NCI-H2227 (cell line): ENCODE results near the gene HYPK.
"Not testable (repeated sequence)": the region's sequence is repeated elsewhere in the genome, so short reads cannot be mapped to it uniquely, and the experiment has no call there.

ENCODE experiments used
- DNase-seq: peaks from one replicate; lab custom pipeline; 2025; ENCODE audit not compliant: unreplicated experiment; lab: John Stamatoyannopoulos, UW

Gene HYPK

DNA sequence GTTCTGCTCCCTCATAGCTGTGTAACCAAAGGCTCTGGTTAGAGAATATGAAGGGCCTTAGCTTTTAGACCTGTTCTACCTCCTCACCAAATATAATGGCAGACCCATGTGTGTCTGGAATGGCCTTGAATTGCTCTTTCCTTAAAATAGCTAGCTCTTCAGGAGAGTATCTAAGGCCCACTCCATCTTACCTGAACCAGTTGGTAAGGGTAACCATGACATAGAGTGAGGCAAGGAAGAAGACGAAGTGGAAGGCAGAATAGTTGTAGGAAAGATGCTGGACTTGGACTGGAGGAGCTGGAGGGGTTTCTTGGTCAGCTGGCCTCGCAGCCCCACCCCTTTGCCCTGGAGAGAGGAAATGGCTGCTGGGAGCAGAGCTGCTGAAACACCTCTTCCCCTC is 5.2 kb upstream of the HYPK start:
- DNase-seq, result no peak

DNA sequence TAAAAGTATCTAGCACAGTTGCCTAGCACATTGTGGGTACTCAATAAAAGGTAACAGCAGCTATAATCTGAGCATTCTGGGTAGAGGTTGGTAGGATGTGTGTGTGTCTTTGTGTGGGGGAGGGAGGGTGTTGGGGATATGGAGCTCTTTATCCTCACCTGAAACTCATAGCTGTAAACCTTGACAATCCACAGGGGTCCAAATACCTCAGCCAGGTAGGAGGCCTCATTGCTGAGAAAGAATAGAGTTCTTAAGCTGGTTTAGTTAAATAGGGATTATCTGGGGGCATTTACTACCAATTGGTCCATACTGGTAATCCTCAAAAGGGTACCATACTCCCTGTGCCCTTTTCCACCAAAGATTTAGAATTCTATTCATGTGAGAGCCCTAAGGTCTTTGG is 4.4 kb upstream of the HYPK start:
- DNase-seq, result no peak

DNA sequence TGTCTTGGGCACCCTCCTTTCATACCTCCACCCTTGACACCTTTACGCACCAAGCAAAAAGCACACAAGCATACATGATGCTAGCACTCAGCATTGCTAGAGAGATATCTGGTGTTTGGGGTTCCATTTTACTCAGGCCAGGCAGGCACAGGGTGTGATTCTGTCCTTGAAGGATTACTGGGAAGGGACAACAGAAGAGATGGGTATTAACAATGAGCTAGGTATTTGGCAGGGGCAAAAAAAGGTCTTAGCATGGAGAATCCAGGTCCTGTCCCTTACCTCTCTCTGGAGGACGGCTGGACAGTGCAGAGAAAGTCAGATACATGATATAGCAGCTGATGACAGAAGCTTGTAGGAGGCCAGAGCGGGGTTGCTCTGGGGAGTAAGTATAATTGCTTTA is 3.8 kb upstream of the HYPK start:
- no peak for DNase-seq

DNA sequence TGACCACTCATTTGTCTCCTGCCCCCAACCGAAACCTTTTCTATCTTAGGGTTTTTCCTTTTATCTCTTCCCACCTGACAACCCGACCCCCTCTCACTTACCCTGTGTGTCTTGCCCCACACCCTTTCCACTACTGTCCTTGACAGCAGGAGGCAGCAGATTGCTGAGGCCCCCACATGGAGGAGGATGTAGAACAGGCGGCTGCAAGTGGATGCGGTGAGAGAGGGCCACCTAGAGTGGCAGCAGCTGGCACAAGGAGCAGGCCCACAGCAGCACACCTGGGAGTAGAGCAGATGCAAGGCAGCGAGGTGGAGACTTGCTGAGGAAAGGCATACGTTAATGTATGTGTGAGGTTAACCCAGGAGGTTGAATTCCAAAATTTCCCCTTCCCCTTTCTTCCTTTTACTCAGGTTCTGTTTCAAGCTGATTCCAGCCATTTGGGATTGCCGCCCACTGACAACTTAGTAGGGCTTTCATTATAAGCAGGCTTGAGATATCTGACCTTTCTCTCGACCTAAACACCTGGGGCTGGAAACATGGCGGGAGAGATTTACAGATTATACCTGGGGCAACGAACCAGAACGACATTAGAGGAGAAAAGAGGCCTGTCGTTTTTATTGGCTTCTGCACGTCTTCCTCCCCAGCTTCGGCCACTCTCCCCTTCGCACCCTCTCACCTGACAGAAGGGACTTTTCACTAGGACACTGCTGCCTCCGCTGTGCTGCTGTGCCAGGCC is 1.0 kb upstream of the HYPK start:
- DNase-seq, result no peak

DNA sequence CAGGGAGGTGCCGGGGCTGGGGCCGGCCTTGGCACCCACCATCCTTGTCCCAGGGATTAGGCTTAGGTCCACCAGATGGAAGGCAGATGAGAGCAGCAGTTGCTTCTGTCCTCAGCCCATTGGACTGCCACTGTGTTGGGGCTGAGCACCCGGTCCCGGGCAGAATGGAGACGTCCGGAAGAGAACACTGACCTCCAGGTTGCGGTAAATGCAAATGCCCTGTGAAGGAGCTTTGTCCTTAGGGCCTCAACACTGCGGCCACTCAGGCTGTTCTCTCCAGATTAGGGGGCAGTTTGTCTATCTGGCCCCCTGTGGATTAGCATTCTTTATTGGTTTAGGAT is 484 bp upstream of the HYPK start, which contains the start of gene SERINC4:
Gene SERINC4, minus strand, starts transcription at position 276 of the 341 bp plus-strand sequence. Its CDS starts 234 bp downstream, at position 42.
- no peak for DNase-seq

DNA sequence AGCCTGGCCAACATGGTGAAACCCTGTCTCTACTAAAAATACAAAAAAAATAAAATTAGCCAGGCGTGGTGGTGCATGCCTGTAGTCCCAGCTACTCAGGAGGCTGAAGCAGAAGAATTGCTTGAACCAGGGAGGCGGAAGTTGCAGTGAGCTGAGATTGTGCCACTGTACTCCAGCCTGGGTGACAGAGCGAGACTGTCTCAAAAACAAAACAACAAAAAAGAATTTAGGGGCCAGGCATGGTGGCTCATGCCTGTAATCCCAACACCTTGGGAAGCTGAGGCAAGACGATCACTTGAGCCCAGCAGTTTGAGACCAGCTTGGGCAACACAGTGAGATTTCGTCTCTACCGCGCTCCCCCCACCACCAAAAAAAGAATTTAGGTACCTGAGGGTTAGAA is 2.3 kb downstream of the HYPK start:
- not testable (repeated sequence) for DNase-seq

DNA sequence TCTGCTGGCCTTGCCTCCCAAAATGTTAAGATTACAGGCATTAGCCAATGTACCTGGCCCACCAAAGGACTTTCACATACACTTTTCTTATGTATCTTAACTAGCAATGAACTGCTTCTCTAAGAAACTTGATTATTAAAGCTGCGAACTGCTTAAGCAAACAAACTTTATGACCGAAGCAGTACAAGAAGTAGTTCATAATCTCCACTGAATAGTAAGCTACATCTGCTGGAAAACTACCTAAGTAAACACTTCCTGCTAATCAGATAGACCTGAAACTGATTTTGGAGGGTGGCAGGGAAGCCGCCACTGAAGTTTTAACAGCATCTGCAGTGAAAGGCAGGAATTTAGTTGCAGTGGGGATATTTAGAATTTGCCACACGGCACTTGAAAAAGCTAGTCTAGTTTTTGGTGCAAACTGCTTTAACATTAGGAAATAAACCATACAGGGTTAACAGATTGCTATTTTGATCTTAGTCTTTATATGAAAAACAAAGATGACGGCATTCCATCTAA is 8.1 kb downstream of the HYPK start:
- no peak for DNase-seq

DNA sequence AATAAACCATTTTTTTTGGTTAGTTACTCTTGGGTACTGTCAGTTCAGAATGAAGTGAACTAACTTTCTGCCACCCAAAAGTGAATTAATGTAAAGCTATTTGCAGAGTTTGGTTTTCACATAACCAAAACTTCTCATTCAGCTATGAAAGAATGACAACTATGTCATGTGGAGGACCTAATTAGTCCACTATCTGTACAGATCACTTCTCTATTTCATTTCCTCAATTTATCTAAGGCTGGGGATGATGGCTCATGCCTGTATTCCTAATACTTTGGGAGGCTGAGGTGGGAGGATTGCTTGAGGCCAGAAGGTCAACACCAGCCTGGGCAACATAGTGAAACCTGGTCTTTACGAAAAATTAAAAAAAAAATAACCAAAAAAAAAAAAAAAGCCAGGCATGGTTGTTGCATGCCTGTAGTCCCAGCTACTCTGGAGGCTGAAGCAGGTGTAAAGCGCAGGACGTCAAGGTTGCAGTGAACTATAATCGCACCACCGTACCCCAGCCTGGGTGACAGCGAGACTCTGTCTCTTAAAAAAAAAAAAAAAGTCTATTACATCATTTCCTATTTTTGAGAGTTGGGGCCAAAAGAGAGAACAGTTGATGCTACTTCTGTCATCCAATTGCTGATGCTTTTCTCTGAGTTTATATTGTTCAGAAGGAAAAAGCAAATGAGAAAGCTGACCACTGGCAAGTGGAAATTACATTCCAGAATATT is 8.7 kb downstream of the HYPK start:
- DNase-seq, result no peak

DNA sequence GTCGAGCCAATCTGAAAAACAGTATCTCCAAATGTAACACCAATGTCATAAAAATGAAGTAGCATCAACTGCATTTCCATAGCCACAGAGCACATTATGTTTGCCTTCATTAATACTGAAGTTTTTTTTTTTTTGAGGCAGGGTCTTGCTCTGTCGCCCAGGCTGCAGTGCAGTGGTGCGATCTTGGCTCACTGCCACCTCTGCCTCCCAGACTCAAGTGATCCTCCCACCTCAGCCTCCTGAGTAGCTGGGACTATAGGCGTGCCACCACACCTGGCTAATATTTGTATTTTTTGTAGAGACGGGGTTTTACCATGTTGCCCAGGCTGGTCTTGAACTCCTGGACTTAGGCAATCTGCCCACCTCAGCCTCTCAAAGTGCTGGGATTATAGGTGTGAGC is 14.7 kb downstream of the HYPK start:
- not testable (repeated sequence) for DNase-seq

DNA sequence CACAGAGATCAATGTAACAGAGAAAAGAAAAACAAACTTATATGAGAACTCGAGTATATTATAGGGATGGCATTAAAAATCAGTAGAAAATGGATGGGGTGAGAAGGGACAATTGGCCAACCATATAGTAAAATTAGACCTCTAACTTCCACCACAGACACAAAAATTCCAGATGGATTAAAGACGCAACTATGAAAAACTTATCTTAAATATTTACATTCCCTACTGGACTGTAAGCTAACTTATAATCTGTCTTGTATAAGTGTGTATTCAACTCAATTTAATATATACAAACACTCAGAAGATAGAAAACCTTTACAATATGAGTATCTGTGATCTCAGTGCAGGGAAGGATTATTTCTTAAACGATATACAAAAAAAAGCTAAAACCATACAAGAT is 21.1 kb downstream of the HYPK start:
- no peak for DNase-seq

DNA sequence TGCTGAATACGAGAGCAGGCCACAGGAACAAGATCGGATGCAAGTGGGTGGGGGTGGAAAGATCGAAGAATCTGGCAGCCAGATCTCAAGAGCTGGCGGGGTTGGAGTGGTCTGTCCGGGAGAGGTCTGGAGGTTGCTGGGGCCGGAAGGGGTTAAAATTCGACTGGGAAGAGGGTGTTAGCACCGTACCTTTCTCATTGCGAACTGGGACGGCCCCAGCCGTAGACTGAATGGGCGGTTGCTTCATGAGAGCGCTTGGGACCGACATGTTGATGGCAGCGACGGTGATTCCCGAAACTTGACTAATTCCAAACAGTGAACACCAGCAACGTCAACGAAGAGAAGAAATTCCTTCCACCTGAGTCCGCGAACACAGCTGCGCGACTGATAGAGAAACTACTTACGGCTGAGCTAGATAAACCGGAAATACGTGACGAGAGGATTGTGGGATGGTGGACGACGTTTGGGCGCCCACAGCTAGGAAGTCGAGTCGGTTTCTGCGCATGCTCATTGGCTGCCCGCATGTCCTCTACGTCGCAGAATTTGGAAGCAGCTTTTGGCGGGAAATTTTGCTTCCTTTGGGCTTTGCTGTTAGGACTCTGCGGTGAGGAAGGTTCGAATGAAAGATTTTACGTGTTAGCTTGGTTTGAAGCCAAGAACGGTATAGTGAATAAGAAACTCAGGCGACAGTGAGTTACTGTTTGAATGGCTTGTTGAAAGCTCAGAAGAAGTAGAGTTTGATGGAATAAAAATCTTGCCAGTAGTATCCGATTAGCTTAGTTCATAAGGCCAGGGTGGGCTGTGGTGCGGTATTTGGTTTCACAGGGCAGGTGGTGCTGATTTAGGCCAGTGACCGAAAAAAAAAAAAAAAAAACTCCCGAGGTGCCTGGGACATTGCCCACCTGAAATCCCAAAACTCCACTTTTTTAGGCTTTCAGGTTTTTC is 24.2 kb downstream of the HYPK start, which contains the start of gene MFAP1:
Gene MFAP1, minus strand, starts transcription at position 389 of the 945 bp plus-strand sequence. Its CDS starts 121 bp downstream, at position 268.
- peak; percentile 96 for DNase-seq

DNA sequence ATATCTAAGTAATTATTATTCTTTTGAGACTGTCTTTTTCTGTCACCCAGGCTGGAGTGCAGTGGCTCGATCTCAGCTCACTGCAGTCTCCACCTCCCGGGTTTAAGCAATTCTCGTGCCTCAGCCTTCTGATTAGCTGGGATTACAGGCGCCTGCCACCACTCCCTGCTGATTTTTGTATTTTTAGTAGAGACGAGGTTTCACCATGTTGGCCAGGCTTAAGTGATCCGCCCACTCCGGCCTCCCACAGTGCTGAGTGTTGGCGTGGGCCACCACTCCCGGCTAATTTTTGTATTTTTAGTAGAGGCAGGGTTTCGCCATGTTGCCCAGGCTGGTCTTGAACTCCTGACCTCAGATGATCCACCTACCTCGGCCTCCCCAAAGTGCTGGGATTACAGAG is 24.9 kb downstream of the HYPK start:
- not testable (repeated sequence) for DNase-seq

DNA sequence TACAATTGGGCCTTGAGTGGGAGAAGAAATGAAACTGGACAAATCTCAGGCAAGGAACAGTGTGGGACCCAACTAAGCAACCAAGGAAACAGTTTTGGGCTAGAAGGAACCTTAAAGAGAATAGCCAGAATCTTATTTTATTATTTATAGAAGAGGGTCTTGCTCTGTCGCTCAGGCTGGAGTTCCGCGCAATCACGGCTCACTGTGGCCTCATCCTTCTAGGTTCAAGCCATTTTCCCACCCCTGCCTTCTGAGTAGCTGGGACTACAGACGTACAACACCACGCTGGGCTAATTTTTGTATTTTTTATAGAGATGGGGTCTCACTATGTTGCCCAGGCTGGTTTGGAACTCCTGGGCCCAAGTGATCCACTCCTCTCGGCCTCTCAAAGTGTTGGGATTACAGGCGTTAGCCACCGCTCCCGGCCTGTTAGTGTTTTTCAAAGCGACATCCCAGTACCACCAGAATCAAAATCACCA is 25.7 kb downstream of the HYPK start:
- no peak for DNase-seq

DNA sequence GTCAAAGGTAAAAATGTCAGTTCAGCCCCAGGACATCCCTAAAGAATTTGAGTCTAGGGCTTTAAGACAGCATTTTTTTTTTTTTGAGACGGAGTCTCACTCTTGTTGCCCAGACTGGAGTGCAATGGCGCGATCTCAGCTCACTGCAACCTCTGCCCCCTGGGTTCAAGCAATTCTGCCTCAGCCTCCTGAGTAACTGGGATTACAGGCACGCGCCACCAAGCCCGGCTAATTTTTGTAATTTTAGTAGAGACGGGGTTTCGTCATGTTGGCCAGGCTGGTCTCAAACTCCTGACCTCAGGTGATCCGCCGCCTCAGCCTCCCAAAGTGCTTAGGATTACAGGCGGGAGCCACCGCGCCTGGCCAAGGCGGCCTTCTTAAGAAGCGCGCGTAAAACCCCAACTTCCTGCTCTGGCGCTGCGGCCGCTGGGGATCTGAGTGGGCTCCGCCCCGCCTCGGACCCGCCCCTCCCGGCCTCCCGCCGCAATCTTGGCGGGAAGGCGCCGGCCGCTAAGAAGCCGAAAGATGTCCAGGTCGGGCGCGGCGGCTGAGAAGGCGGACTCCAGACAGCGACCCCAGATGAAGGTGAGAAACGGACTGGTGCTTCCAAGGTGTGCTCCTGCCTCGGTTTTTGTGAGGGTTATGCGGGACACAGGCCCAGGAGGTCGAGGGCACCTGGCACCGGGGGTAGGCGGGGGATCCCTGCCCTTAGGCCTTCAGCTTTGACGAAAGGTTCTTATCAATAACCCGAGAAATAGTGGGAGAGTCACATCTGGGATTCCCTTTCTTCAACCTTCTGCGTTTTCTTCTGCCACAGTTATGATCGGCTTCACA is 26.3 kb downstream of the HYPK start, which contains the start of gene WDR76:
Gene WDR76, plus strand, starts transcription at position 495 of the 834 bp plus-strand sequence. Its CDS starts 31 bp downstream, at position 526.
- peak; percentile 89 for DNase-seq

DNA sequence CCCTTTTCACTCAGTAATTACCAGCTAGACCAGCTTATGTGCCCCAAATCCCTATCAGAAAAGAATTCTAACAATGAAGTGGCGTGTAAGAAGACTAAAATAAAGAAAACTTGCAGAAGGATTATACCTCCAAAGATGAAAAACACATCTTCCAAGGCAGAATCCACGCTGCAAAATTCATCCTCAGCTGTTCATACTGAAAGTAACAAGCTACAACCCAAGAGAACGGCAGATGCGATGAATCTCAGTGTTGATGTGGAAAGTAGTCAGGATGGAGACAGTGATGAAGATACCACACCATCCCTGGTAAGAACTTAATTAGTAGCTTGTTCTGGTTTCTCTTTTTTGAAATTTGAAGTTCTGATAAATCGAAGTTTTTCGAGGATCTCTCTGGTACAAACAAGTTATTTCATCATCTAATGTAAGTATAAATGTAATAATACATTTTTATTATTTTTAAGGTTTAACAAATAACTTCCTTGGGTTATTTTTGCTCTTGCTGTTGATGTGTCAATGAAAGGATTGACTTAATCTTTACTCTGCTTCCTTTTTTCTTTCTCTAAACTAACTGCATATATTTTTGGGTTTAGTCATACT is 27.8 kb downstream of the HYPK start:
- no peak for DNase-seq

DNA sequence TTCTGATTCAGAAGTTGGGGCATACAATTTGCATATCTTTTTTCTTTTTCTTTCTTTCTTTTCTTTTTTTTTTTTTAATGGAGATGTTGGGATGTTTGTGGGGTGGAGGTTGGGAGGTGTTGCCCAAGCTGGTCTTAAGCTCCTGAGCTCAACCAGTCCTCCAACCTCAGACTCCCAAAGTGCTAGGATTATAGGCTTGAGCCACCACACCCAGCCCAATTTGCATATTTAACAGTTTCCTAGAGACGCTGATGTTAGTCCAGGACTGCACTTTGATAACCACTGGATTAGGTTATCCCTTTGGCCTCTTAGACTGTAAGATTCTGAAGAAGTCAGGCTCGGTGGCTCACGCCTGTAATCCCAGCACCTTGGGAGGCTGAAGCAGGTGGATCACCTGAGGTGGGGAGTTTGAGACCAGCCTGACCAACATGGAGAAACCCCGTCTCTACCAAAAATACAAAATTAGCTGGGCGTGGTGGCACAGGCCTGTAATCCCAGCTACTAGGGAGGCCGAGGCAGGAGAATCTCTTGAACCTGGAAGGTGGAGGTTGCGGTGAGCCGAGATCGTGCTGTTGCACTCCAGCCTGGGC is 29.6 kb downstream of the HYPK start:
- DNase-seq, result not testable (repeated sequence)

DNA sequence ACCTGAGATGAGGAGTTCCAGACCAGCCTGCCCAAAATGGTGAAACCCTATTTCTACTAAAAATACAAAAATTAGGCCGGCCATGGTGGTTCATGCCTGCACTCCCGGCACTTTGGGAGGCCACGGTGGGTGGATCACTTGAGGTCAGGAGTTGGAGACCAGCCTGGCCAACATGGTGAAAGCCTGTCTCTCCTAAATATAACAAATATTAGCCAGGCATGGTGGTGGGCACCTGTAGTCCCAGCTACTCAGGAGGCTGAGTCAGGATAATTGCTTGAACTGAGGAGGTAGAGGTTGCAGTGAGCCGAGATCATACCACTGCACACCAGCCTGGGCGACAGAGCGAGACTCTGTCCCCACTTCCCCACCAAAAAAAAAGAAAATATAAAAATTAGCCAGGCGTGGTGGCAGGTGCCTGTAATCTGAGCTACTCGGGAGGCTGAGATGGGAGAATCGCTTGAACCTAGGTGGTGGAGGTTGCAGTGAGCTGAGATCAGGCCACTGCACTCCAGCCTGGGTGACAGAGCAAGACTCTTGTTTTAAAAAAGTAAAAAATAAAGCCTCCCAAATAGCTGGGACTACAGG is 30.4 kb downstream of the HYPK start:
- DNase-seq, result not testable (repeated sequence)

DNA sequence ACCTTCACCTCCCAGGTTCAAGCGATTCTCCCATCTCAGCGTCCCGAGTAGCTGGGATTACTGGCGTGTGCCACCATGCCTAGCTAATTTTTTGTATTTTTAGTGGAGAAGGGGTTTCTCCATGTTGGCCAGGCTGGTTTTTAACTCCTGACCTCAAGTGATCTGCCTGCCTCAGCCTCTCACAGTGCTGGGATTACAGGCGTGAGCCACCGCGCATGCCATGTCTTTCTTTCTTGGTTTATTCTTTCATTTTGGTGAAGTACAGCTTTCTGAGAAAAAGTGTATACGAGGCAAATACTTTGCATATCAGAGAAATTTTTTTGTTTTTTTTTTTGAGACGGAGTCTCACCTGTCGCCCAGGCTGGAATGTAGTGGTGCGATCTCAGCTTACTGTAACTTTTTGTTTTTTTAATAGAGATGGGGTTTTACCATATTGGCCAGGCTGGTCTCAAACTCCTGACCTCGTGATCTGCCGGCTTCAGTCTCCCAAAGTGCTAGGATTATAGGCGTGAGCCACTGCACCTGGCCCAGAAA is 31.2 kb downstream of the HYPK start:
- DNase-seq, result not testable (repeated sequence)
